ENCODE measurements around the gene ANKRD65.

- no peak for TF ChIP-seq EZH2 (IDR thresholded peaks at IDR 0.05)
- TF ChIP-seq POLR2AphosphoS5 (IDR thresholded peaks at IDR 0.05; ENCODE audit: borderline replicate concordance, low read depth, low read length): no peak
- TF ChIP-seq FOXP2 (optimal IDR thresholded peaks at IDR 0.05; ENCODE audit: control extremely low read depth, extremely low read length, insufficient read depth): no peak
Observed at GRCh38 chr1:1421147-1421906, at the start of gene ANKRD65.
